ENCODE results near the gene RNF208.

DNA sequence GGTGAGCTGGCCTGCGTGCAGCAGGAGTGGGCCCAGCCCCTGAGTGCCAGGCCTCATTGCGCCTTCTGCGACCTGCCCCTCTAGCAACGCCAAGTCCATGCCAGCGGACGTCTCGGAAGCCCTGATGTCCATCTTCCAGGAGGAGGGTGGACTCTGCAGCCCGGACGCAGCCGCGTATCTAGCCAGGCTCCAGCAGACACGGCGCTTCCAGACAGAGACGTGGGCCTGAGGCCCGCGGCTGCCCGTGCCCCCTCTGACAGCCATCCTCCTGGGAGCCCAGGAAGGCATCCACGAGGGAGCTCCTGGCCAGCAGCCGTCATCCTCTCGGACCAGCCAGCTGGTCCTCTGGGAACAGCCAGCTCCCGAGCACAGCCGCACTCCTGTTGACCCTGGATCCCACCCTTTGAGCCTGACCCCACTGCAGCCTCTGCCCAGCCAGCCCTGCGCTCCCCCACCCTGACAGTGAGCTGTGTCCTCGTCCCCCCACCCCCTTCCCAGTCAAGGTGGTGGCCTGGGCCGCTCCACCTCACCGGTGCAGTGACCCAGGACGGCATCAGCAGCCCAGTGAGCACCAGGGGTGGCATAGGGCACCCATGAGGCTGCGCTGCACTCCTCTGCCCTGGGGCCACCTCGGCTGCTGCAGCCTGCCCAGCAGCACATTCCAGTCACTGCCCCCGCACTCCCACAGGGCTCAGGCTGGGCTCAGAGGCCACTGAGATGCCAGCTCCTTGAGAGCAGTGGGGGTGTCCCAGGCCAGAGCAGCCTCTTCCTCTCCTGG, 5.7 kb downstream of the RNF208 start:
- TF ChIP-seq, protein P1, sequence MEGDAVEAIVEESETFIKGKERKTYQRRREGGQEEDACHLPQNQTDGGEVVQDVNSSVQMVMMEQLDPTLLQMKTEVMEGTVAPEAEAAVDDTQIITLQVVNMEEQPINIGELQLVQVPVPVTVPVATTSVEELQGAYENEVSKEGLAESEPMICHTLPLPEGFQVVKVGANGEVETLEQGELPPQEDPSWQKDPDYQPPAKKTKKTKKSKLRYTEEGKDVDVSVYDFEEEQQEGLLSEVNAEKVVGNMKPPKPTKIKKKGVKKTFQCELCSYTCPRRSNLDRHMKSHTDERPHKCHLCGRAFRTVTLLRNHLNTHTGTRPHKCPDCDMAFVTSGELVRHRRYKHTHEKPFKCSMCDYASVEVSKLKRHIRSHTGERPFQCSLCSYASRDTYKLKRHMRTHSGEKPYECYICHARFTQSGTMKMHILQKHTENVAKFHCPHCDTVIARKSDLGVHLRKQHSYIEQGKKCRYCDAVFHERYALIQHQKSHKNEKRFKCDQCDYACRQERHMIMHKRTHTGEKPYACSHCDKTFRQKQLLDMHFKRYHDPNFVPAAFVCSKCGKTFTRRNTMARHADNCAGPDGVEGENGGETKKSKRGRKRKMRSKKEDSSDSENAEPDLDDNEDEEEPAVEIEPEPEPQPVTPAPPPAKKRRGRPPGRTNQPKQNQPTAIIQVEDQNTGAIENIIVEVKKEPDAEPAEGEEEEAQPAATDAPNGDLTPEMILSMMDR (IDR thresholded peaks at IDR 0.05): no peak
- no peak for TF ChIP-seq POLR2AphosphoS5 (IDR thresholded peaks at IDR 0.05)

Data from esophagus muscularis mucosa (tissue), 3 donors.